Measurements from ENCODE around the gene NDUFA1.
"Not testable (repeated sequence)": the region's sequence is repeated elsewhere in the genome, so short reads cannot be mapped to it uniquely, and the experiment has no call there.

The NDUFA1 gene

DNA sequence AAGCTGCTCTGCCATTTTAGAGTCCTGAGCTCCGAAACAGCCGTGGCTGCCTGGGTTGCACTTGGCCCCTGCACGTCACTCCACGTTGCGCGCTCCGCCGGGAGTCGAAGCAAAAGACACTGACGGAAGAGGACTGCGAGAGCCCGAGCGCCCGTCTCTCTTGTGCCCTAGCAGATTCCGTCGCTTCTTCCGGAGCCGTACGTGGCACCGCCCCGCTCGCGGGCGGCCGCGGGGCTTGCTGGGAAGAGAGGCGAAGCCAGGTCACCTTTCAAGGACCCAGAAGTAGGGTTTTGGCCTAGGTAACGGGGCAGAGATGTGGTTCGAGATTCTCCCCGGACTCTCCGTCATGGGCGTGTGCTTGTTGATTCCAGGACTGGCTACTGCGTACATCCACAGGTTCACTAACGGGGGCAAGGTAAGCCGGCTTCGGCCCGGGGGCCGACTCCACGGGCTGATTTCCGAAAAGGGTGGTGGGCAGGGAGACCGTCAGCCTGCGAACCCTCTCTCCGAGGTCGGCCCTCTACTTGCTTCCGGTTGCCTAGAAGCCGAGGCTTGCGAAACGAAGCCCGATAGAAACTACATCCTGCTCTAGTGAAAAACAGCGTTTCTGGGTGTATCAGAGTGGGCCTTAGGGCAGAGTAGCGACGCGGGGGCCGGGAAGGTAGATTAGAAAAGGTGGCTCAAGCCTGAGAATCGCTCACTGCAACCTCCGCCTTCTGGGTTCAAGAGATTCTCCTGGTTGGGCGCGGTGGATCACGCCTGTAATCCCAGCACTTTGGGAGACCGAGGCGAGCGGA is at the start of gene NDUFA1, which contains the start of gene RNF113A:
NDUFA1 (plus strand) TSS at position 234 of the 797 bp plus-strand sequence; CDS start at position 314, 80 bp downstream.
RNF113A (minus strand) TSS at position 135 of the 797 bp plus-strand sequence; CDS start at position 15, 120 bp downstream.
- in situ Hi-C loops (cut with MboI; ENCODE audit: low sequenced_read_pairs), result no loop called here

DNA sequence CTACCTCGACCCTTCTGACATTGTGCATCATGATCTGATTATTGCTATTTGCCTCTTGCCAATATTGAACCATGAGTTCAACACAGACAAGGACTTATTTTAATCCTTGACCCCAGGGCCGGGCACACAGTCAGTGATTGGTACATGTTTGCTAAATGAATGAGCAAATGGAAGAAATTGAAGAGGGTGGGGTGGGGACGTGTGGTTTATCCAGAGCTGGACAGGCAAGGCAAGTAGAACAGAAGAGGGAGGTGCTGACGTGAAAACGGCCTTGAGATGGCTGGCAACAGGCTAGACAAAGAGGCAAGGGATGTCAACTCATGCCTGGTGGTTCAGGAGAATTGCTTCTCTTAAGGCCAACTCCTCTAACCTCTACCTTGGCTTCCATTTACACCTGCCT is 47.4 kb upstream of the NDUFA1 start:
- in situ Hi-C loops (cut with MboI; ENCODE audit: low sequenced_read_pairs), result not testable (repeated sequence)

- in situ Hi-C loops (cut with MboI; ENCODE audit: low sequenced_read_pairs), result no loop called here
Measured at GRCh38 chrX:119826399-119826959, 45.2 kb upstream of the NDUFA1 start.

DNA sequence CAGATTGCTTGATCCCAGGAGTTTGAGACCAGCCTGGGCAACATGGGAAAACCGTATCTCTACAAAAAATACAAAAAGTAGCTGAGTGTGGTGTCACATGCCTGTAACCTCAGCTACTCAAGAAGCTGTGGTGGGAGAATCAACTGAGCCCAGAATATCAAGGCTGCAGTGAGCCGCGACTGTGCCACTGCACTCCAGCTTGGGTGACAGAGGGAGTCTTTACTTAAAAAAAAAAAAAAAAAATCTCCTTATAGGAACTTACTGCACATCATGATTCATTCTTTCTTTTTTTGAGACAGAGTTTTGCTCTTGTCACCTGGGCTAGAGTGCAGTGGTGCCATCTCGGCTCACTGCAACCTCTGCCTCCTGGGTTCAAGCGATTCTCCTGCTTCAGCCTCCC is 43.2 kb upstream of the NDUFA1 start:
- in situ Hi-C loops (cut with MboI; ENCODE audit: low sequenced_read_pairs), result no loop called here

DNA sequence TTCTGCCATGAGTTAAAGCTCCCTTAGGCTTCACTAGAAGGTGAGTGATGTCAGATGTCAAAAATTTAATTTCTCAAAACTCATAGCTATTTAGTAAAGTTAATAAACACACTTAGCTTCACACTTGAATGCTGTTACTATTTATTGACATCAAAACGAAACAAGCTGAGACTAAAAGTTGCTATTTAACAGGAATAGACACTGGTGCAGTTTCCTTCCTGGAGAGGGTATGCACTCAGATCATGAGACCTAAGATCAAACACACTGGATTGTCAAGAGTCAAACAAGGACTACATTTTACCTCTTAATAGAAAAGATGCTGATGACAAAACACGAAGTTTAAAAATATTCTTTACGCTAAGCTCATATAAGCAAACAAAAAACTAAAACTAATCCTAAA is 37.7 kb upstream of the NDUFA1 start:
- in situ Hi-C loops (cut with MboI; ENCODE audit: low sequenced_read_pairs), result no loop called here

DNA sequence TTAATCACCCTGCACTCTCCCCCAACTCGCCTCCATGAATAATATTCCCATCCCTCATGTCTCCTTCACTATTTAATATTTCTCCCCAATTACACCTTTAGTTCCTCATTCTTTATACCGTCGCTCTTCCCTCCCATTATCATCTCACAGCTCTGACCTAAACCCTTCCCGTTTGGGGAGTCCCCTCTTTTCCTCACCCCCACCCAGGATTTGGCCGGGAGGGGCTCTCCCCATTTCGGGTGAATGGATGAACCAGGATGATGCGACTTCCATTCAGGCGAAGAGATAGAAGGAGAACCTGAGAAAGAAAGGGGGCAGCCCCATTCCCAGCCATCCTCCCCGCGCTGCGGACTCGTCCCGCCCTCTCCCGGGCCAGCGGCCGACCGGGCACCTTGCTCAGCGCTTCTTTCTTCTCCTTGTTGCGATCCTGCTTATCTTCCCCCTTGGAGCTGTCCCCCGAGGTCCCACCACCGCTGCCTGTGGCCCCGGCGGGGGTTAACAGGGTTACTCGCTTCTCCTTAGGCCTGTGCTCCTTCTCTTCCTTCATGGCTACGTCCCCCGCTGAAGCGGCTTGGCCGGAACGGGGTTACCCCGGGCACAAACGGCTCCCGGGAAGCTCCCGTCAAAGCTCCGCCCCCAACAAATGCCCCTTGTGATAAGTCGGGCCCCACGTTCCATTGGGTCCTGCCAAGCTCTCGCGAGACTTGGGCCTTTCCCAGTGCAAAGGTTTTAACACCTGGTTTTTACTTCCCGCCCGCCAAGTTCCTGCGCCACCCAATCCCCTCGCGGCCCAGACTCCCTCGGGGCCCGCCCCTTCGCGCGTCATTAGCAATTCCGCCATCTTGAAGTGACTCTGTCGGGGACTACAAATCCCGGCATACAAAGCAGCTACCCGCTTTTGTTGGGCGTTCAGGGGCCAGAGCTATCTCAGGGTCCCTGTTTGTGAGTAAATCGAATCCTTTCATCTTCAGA is 19.0 kb upstream of the NDUFA1 start, which contains the start of gene UPF3B:
UPF3B (minus strand) TSS at position 582 of the 972 bp plus-strand sequence; CDS start at position 547, 35 bp downstream.
- in situ Hi-C loops (cut with MboI; ENCODE audit: low sequenced_read_pairs), result no loop called here

DNA sequence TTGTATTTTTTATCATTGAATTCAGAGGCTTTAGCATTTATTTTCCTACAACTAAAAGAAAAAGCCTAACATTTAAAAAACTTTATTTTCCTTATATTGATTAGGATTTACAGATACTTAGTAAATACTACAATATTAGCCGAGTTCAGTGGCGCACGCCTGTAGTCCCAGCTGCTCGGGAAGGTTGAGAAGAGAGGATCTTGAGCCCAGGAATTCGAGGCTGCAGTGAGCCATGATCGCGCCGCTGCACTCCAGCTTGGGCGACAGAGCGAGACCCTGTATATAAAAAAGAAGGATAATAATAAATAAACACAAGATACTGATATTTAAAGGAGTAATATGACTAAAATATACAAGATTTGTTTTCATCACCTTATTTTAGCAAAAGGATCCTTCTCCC is 18.2 kb upstream of the NDUFA1 start:
- in situ Hi-C loops (cut with MboI; ENCODE audit: low sequenced_read_pairs), result no loop called here

GRCh38 chrX:119870626-119871131 is 953 bp upstream of the NDUFA1 start:
- in situ Hi-C loops (cut with MboI; ENCODE audit: low sequenced_read_pairs), result no loop called here

DNA sequence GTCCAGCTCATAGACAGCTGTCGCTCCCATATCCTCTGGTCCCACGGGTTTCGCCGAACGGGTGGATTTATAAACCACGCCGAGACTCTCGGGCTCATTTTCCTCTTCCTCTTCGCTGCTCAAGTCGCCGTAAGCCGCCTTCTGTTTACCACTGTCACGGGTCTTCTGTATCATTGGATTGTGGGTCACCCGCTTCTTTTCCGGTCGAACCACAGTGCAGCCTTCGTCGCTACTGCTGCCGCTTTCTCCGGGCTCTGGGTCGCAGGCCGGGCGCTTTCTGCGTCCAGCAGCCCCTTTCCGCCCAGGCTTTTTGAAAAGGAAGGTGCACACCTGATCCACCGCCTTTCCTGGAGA is 410 bp upstream of the NDUFA1 start:
- in situ Hi-C loops (cut with MboI; ENCODE audit: low sequenced_read_pairs), result no loop called here

DNA sequence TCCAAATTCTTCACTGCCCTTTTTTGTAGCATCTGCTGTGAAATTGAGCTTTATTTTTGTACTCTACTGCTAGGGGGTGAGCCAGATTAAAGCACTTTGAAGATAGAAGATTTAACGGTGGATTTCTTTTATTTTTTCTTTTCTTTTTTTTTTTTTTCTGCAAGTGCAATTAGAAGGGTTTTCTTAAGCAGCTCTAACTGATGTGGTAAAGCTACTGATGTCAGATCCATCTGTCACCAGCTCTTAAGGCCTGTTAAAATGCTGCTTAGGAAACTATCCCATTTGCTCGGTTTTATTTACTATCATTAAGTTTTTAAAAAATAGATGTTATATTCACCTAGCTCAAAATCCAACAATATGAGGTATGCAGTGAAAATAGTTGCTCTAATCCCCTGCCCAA is 7.1 kb downstream of the NDUFA1 start:
- in situ Hi-C loops (cut with MboI; ENCODE audit: low sequenced_read_pairs), result no loop called here

DNA sequence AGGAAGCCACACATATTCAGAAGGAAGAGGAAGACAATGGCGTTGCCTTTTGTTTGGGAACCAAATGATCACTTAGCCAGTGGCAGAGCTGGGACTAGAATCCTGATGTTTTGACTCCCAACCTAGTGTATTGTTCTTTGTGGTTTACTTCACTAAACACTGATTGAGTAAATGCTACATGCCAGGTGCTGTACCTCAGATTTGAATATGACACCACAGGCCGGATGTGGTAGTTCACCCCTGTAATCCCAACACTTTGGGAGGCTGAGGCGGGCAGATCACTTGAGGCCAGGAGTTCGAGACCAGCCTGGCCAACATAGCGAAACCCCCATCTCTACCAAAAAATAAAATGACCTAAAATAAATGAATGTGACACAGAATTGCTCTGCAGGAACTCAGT is 8.4 kb downstream of the NDUFA1 start:
- in situ Hi-C loops (cut with MboI; ENCODE audit: low sequenced_read_pairs), result no loop called here

DNA sequence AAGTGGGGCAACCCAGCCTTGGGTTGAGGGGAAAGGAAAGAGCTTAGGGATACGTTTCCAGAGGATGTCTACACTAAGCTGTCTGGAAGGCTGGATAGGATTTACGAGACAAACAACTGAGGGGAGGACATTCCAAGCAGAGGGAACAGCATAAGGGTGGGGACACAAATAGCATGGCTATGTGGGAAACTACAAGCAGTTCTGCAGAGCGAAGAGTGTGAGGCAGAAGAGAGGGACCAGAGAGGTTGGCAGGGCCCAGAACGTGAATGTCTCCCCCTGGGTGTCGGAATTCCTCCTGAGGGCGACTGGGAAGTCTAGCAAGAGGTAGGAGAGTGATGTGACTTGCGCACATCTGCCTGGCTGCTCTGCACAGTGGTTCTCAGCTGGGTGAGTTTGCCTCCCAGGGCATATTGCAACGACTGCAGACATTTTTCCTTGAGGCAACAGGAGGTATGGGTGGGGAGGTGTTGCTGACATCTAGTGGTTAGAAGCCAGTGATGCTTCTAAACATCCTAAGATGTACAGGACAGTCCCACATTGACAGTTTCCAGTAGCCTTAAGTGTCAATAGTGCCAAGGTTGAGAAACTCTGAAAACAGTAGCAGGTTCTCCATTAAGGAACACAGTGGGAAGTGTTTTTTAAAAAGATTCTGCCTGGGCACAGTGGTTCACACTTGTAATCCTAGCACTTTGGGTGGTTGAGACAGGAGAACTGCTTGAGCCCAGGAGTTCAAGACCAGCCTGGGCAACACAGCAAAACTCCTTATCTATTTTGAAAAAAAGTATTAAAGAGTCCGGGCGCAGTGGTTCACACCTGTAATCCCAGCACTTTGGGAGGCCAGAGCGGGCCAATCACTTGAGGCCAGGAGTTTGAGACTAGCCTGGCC is 9.2 kb downstream of the NDUFA1 start:
- in situ Hi-C loops (cut with MboI; ENCODE audit: low sequenced_read_pairs), result no loop called here

DNA sequence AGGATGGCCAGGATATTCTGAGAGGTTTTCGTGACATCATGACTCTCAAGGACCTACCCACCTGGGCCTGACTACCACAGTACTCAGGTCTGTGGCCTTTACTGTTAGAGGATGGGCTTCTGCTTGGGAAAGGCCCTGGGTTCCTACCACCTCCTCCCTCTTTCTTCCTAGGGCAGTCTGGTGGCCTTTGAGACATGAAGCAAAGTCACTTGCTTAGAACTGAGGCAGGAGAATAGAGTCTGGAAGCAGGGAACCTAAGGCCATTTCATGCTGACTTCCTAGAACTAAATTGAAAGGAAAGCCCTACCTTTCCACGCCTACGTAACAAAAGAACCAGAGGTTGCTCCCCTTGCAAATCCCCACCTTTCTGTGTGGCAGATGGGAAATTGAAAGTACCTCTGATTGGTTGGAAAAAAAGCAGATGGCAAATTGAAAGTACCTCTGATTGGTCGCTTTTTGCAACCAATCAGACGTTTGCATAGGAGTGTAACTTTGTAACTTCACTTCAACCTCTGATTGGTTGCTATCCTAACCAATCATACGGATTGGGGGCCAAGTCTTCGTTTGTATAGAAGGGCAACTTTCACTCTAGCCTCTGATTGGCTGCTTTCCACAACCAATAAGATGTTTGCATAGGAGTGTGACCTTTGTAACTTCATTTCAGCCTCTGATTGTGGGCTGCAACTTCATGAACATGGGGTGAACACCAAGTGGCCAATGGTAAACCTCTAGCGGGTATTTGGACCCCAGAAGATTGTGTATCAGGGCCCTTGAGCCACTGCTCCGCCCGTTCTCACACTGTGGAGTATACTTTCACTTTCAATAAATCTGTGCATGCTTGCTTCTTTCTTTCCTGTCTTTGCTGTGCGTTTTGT is 14.2 kb downstream of the NDUFA1 start:
- in situ Hi-C loops (cut with MboI; ENCODE audit: low sequenced_read_pairs), result no loop called here

GRCh38 chrX:119887721-119888425 is 16.2 kb downstream of the NDUFA1 start:
- in situ Hi-C loops (cut with MboI; ENCODE audit: low sequenced_read_pairs), result no loop called here

DNA sequence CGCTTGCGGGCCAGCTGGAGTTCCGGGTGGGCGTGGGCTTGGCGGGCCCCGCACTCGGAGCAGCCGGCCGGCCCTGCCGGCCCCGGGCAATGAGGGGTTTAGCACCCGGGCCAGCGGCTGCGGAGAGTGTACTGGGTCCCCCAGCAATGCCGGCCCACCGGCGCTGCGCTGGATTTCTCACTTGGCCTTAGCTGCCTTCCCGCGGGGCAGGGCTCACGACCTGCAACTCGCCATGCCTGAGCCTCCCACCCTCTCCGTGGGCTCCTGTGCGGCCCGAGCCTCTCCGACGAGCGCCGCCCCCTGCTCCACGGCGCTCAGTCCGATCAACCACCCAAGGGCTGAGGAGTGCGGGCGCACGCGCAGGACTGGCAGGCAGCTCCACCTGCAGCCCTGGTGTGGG is 19.0 kb downstream of the NDUFA1 start:
- in situ Hi-C loops (cut with MboI; ENCODE audit: low sequenced_read_pairs), result not testable (repeated sequence)

GRCh38 chrX:119891961-119892692 is 20.5 kb downstream of the NDUFA1 start:
- in situ Hi-C loops (cut with MboI; ENCODE audit: low sequenced_read_pairs), result not testable (repeated sequence)

DNA sequence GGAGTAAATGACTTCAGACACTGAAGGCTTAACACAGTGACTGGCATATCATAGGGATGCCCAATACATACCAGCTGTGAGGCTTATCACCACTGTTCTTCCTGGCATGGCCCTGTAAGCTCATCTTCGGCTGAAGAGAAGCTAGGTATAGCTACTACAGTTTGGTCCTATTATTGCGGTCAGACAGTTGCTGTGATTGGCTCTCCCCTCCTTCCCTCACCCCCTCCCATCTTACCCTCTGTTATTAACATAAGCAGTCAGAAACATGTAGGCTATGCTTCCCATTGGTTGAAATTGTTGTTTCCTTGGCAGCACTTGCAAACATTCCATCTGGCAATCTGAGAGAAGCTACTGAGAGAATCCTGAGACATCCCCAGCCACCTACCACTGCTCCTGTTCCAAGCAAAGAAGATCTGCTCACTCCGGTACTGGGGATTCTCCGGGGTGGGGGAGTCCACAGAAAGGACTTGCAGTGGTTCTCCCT is 24.3 kb downstream of the NDUFA1 start, which contains the start of gene AKAP14:
AKAP14 (plus strand) TSS at position 51 of the 484 bp plus-strand sequence. CDS start 7,331 bp downstream, outside the sequence.
- in situ Hi-C loops (cut with MboI; ENCODE audit: low sequenced_read_pairs), result no loop called here

Data from HL-60/S4 treated with phorbol 12-myristate 13-acetate at 8.2 ng/mL for 4 days and 3 days (cell line).